ENCODE measurements around the gene CABP7. TPM values are rescaled to one million over a fixed set of nuclear protein-coding genes. Genes with fewer than 3 reads are reported as not detected.

CABP7 gene
- total RNA-seq, 1 donor from 2014 or later, result not detected

- ATAC-seq (no peak), DNase-seq (ENCODE audit: missing footprints) (no peak)
- intact Hi-C loops (cut with DNase I), result no loop called here
Observed at GRCh38 chr22:29700900-29701154, 19.0 kb upstream of the CABP7 start.

GRCh38 chr22:29701155-29701999 lies 18.4 kb upstream of the CABP7 start:
- ATAC-seq, result no peak
- DNase-seq (ENCODE audit: missing footprints), result no peak
- intact Hi-C loops (cut with DNase I), result no loop called here

GRCh38 chr22:29702000-29702930 lies 17.5 kb upstream of the CABP7 start:
- DNase-seq (ENCODE audit: missing footprints), result no peak
- no peak for ATAC-seq
- intact Hi-C loops (cut with DNase I), result no loop called here

- DNase-seq (ENCODE audit: missing footprints), result no peak
- ATAC-seq, result no peak
- intact Hi-C loops (cut with DNase I), result no loop called here
Observed at GRCh38 chr22:29702931-29703501, 16.8 kb upstream of the CABP7 start.

GRCh38 chr22:29703569-29704195 lies 16.1 kb upstream of the CABP7 start:
- DNase-seq (ENCODE audit: missing footprints) (no peak), ATAC-seq (no peak)
- intact Hi-C loops (cut with DNase I), result no loop called here

- peak; percentile 12 for ATAC-seq
- intact Hi-C loops (cut with DNase I), result no loop called here
- no peak for DNase-seq (ENCODE audit: missing footprints)
Observed at GRCh38 chr22:29704528-29705285, 15.1 kb upstream of the CABP7 start.

GRCh38 chr22:29705651-29706050 lies 14.2 kb upstream of the CABP7 start:
- intact Hi-C loops (cut with DNase I), result no loop called here
- DNase-seq (ENCODE audit: missing footprints) (no peak), ATAC-seq (no peak)

GRCh38 chr22:29706486-29706885 lies 13.3 kb upstream of the CABP7 start:
- intact Hi-C loops (cut with DNase I), result no loop called here
- DNase-seq (ENCODE audit: missing footprints), result no peak

GRCh38 chr22:29707010-29707409 lies 12.8 kb upstream of the CABP7 start:
- ATAC-seq (no peak), DNase-seq (ENCODE audit: missing footprints) (no peak)
- intact Hi-C loops (cut with DNase I), result no loop called here

More at GRCh38 chr22:29706486-29706885, 13.3 kb upstream of the CABP7 start:
- no peak for ATAC-seq

GRCh38 chr22:29707471-29707870 lies 12.3 kb upstream of the CABP7 start:
- ATAC-seq (no peak), DNase-seq (ENCODE audit: missing footprints) (no peak)
- intact Hi-C loops (cut with DNase I), result no loop called here

- DNase-seq (ENCODE audit: missing footprints) (no peak), ATAC-seq (no peak)
- intact Hi-C loops (cut with DNase I), result no loop called here
Observed at GRCh38 chr22:29710193-29710592, 9.6 kb upstream of the CABP7 start.

- DNase-seq (ENCODE audit: missing footprints) (no peak), ATAC-seq (peak; percentile 69)
- intact Hi-C loops (cut with DNase I), result no loop called here
Observed at GRCh38 chr22:29710922-29711593, 8.7 kb upstream of the CABP7 start.

- DNase-seq (ENCODE audit: missing footprints) (no peak), ATAC-seq (no peak)
- intact Hi-C loops (cut with DNase I), result no loop called here
Observed at GRCh38 chr22:29712119-29712518, 7.7 kb upstream of the CABP7 start.

- ATAC-seq (no peak), DNase-seq (ENCODE audit: missing footprints) (no peak)
- intact Hi-C loops (cut with DNase I), result no loop called here
Observed at GRCh38 chr22:29713156-29713727, 6.6 kb upstream of the CABP7 start.

GRCh38 chr22:29715240-29715639 lies 4.6 kb upstream of the CABP7 start:
- intact Hi-C loops (cut with DNase I), result no loop called here
- DNase-seq (ENCODE audit: missing footprints) (no peak), ATAC-seq (no peak)

GRCh38 chr22:29715705-29716104 lies 4.1 kb upstream of the CABP7 start:
- intact Hi-C loops (cut with DNase I), result no loop called here
- no peak for DNase-seq (ENCODE audit: missing footprints)
- ATAC-seq, result no peak

- intact Hi-C loops (cut with DNase I), result no loop called here
- DNase-seq (ENCODE audit: missing footprints), result no peak
- no peak for ATAC-seq
Observed at GRCh38 chr22:29716814-29717545, 2.8 kb upstream of the CABP7 start.
